NCI-H2196 treated with DMSO at 0.1 percent for 48 hours (cell line): ENCODE data around the gene PTPN23.
A peak's percentile ranks its signal among the peaks of the same experiment; 100 is the strongest.
"Not testable (repeated sequence)": the region's sequence is repeated elsewhere in the genome, so short reads cannot be mapped to it uniquely, and the experiment has no call there.

Experiments used
- DNase-seq: peaks from one replicate; lab custom pipeline; 2025; ENCODE audit not compliant: unreplicated experiment; lab: John Stamatoyannopoulos, UW

The PTPN23 gene

GRCh38 chr3:47367631-47368030, 13.2 kb upstream of the PTPN23 start:
- no peak for DNase-seq

- not testable (repeated sequence) for DNase-seq
Measured at GRCh38 chr3:47370020-47370419, 10.8 kb upstream of the PTPN23 start.

DNA sequence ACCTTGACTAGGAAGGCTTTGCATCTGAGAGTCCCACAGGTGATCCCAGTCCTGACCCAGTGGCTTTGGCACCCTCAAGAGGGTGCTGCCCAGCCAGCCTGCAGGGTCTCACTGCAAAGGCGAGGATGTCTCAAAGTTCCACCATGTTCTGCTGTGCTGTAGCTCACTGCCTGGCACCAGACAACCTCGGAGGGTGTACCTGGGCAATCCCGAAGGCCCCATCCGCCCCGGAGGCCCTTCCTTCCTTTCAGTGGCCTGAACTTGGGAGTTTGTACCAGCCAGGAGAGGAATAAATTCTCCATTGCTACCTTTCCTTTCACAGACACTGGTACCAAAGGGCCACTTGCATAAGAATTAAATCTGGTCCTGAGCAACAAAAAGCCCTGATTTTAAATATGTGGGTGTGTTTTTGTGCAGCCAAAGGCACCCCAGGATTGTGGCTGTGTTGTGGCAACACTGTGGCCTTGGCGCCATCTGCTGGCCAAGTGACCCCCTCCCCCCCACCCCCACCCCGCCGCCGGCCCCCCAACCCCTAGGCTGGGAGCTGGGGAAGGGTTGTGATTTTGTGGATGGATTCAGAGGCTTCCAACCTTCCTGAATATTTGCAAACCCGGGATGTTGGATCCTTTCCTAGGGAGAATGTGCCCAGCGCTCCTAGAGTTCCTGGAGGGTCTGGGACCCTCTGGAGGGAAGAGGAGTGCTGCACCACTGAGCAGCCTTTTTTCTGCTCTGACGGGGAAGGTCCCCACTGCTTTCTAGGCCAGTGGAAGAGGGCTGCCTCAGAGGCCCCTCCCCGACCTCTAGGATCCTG, 9.7 kb upstream of the PTPN23 start:
- DNase-seq: no peak

- DNase-seq: no peak
Measured at GRCh38 chr3:47374587-47374986, 6.2 kb upstream of the PTPN23 start.

DNA sequence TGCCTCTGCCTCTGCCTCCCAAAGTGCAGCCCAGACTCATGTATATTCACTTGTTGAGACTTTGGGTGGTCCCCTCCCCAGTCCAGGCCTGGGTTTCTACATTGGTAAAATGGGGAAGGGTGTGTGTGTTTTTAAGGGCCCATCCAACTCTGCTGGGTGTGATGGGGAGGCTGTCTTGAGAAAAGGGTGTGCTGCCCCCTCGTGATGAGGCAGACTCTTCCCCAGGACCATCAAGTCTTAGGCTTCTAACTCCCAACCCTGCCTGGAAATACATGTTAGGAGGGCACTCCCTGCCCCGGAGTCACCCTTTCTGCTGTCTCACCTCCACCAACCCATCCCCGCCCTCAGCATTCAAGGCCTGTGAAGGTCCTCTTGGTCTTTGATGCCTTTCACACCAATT, 4.4 kb upstream of the PTPN23 start:
- no peak for DNase-seq

DNA sequence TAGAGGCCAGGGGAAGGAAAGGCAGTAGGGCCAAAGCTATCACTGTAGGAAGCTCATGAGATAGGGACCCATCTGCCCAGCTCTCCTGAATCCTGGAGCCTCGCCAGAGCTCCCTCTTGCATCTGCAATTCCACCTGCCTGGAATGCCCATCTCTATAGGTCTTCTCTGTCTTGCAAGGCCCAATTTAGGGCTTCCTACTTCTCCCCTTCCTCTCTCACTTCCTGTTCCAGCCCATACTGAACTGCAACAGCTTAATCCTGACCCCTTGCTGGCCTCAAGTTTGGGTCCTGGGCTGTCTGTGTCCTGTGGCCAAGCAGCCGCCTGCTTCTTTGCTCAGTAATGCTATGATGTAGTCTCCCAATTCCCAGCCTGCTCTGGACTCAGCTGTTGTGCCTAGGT, 3.6 kb upstream of the PTPN23 start:
- no peak for DNase-seq

DNA sequence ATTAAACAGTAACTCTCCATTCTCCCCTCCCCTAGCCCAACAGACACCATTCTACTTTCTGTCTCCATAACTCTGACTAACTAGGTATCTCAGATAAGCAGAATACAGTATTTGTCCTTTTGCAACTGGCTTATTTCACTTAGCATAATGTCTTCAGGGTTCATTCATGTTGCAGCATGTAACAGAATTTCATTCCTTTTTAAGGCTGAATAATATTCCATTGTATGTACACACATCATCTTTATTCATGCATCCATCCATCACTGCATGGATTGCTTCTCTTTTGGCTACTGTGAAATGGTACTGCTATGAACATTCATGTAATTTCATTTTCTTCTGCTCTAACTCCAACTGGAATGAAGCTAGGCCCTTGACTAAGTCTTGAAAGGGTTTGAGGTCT, 2.0 kb upstream of the PTPN23 start:
- DNase-seq: no peak

DNA sequence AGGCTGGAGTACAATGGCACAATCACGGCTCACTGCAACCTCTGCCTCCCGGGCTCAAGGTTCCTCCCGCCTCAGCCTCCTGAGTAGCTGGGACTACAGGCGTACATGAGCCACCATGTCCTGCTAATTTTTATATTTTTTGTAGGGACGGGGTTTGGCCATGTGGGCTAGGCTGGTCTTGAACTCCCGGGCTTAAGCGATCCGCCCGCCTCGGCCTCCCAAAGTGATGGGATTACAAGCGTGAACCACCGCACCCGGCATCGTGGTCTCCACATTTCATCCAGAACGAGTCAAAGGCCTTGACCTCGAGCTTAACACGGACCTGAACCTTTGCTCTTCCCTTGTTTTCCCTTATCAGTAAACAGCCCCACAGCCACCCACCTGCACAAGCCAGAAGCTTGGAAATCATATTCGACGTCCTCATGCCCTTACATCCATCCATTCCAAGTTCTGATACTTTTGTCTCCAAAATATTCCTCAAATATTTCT, 1.4 kb upstream of the PTPN23 start:
- no peak for DNase-seq

GRCh38 chr3:47380026-47380600, 708 bp upstream of the PTPN23 start:
- DNase-seq: no peak

- DNase-seq: peak; percentile 33
Measured at GRCh38 chr3:47381317-47382157, 716 bp downstream of the PTPN23 start.

- no peak for DNase-seq
Measured at GRCh38 chr3:47384425-47384824, 3.6 kb downstream of the PTPN23 start.

DNA sequence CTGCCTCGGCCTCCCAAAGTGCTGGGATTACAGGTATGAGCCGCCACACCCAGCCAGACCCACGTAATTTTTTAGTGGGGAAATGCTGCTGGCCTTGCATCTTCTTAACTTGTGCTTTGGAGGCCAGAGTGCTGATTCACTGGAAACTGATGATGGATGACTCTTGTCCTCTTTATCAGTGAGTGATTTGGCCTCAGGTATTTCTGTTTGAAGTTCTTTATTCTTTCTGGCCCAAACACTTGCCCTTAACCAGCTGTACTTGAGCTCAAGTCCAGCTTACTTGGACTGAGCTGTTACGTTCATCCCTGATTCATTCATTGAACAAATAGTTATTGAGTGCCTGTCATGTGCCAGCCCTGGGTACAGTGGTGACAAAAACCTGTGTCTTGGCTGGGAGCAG, 4.2 kb downstream of the PTPN23 start:
- no peak for DNase-seq

GRCh38 chr3:47385796-47386195, 5.0 kb downstream of the PTPN23 start:
- DNase-seq: no peak

- no peak for DNase-seq
Measured at GRCh38 chr3:47392933-47393332, 12.1 kb downstream of the PTPN23 start.

DNA sequence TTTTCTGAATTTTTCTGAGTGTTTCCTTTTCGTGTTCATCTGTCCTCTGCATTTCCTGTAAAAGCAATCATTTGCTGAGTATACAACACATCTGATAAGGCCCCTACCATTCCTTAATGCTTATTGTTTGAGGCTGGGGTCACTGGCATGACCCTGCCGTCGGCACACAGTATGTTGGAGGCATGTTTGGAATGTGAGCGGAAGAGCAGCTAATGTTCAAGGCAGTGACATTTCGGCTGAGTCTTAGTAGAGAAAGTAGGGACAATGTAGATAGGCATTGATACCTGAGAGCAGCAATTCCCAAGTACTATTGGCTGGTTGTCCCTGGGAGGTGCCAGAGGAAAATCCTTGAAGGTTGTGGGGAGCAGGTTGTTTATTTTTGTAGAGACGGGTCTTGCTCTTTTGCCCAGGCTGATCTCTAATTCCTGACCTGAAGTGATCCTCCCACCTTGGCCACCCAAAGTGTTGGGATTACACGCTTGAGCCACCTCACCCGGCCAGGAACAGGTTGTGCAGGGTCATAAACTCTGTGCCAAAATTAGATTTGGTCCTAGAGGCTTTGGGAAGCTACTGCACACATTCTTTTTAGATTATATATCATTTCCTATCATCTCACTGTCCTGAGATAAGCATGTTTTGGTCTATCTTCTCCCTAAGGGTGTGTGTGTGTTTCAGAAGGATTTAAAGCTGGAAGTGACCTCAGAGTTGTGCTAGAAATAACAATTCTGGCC, 13.5 kb downstream of the PTPN23 start:
- DNase-seq: no peak

DNA sequence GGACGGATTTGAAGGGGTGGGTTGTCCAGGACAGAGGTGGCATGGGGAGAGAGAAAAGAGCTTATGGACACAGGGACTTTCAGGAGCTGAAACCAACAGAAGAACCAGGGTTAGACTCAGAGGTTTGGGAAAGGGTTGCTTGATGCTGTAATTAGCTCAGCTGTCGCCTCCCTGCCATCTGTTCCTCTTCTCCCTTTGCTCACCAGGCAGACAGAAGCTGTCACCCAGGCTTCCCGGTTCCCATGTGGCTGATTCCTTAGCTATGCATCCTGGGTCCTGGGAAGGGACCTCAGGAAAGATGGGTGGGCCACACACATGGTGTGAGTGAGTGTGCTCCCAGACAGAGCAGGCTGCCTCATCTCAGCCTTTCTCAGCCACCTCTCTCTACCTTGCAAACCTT, 14.1 kb downstream of the PTPN23 start:
- DNase-seq: no peak

GRCh38 chr3:47398228-47398627, 17.4 kb downstream of the PTPN23 start:
- DNase-seq: no peak

DNA sequence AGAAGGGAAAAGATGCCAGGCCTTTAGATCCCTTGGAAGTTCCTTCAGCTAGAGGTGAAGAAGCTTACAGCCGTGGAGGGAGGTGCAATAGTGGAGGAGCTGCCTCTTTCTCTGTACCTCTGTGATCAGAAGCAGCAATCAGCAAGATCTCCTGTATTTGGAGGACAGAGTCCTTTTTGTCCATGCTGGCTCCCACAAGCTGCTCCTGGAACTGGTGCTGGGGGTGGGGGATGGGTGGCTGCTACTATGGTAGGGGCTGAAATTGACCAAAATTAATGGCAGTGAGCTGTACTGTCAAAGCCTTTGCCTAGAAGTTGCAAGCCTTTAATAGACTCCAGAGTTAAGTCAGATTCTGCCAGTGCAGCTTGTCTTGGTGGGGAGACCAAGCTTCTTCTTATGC, 18.2 kb downstream of the PTPN23 start:
- DNase-seq: no peak

DNA sequence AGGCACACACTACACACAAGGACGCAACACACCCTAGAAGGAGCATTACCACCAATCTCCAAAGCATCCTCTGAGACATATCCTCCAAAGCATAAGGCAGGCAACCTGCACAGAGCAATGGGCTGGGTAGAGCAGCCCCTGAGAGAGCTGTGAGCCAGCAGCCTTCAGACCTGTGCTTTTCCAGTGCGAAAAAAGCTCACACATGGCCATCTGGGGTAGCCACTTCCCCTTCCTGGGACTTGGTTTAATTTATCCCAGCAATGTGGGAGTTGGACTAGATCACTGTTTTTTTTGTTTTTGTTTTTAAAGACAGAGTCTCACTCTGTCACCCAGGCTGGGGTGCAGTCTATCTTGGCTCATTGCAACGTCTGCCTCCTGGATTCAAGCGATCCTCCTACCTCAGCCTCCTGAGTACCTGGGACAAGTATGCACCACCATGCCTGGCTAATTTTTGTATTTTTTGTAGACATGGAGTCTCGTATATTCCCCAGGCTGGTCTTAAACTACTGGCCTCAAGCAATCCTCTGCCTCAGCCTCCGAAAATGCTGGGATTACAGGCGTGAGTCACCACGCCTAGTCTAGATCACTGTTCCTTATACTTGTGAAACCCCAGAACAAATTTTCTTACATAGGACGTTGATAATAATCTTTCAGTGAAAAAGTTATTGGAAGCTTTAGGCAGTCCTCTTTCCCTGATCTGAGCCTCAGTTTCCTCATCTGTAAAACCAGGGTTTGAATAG, 18.9 kb downstream of the PTPN23 start:
- DNase-seq: no peak

DNA sequence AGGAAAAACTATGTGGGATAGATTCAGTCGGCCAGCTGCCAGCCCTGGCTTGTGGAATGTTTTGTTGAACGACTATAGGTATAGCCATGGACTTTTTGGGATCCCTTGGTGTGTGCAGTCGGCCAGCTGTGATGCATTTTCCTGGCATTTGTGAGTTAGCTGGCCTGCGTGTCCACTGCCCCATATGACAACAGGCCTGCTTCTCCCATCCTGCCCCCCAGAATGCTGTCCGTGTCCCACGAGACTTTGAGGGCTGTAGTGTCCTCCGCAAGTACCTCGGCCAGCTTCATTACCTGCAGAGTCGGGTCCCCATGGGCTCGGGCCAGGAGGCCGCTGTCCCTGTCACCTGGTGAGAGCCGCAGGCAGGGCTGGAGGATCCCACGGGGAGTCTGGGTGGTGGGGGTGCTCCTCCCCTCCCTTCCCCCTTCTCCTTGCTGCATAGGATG, 23.6 kb downstream of the PTPN23 start:
- DNase-seq: no peak
